Measurements from ENCODE around the gene APOL4.
"Not testable (repeated sequence)": the region's sequence is repeated elsewhere in the genome, so short reads cannot be mapped to it uniquely, and the experiment has no call there.

Gene APOL4

DNA sequence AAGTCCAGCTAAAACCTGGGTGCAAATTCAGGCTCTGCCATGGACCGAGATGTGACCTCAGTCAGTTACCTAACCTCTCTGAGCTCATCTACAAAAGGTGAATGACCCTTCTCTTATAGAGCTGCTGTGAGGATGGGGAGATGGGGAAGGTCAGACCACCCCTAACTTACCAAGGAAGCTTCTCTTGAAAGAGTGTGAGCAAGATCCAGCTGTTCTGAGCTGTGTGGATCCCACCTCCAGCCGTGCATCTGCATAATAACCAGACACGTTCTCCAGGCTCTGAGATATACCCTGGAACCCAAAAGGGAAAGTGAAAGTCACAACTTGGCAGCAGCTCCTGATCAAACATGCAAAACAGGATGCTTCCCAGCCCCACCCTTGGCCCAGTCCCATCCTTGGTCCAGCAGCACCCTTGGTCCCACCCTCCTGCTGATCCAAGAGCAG is 41.1 kb downstream of the APOL4 start, which contains the start of gene APOL3:
Gene APOL3 (minus strand): TSS at position 257 of the 444 bp plus-strand sequence. CDS start 11,700 bp downstream, outside the sequence.
- no peak for DNase-seq (ENCODE audit: extremely low read depth, low read depth)
- TF ChIP-seq, protein P1, sequence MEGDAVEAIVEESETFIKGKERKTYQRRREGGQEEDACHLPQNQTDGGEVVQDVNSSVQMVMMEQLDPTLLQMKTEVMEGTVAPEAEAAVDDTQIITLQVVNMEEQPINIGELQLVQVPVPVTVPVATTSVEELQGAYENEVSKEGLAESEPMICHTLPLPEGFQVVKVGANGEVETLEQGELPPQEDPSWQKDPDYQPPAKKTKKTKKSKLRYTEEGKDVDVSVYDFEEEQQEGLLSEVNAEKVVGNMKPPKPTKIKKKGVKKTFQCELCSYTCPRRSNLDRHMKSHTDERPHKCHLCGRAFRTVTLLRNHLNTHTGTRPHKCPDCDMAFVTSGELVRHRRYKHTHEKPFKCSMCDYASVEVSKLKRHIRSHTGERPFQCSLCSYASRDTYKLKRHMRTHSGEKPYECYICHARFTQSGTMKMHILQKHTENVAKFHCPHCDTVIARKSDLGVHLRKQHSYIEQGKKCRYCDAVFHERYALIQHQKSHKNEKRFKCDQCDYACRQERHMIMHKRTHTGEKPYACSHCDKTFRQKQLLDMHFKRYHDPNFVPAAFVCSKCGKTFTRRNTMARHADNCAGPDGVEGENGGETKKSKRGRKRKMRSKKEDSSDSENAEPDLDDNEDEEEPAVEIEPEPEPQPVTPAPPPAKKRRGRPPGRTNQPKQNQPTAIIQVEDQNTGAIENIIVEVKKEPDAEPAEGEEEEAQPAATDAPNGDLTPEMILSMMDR (IDR thresholded peaks at IDR 0.05; ENCODE audit: low read depth, low read length, missing control alignments), result no peak
- no peak within 1 kb of the TSS for H3K4me3 ChIP-seq (replicated peaks; ENCODE audit: low read depth, low read length)

DNA sequence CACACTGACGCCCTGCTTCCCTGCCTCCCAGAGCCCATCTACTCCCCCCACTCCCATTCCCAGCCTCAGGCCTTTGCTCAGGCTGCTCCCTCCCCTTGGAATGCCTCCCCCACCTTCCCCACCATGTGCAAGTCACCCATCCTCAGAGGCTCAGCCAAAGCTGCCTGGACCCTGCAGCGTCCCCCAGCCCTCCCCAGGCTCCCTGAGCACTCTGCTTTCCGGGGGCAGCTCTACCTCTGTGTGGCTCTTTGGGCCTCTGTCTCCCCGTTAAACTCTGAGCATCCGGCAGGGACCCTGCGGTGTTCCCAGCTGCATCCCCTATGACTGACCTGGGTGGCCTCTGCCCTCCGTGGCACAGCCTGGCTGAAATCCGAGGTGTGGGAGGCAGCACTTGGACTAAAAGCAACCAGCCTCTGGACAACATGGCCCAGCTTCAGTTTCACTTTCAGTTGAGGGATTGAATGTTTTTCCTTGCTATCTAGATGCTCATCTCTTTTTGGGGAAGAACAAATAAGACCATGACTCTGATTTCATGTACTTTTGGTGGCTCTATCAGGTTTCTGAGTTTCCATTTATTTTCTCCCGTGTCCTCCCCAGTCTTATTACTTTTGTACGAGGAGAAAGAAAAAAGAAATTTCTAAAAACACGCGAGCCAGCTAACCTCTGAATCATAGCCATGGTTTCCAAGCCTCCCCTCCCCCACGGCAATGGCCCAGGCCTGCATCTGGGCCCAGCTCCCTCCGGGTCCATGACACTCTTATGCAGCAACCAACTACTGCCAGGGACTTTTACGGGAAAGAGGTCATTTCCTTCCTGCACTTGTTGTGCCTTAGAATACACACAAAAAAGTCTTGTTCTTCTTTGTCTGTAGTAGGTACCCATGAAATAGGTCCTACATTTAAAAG is 44.8 kb downstream of the APOL4 start:
- peak overlapping the region; percentile 40 for H3K4me3 ChIP-seq (replicated peaks; ENCODE audit: low read depth, low read length)
- DNase-seq (ENCODE audit: extremely low read depth, low read depth), result peak; percentile 49
- TF ChIP-seq, protein P1 (IDR thresholded peaks at IDR 0.05; ENCODE audit: low read depth, low read length, missing control alignments), result no peak

DNA sequence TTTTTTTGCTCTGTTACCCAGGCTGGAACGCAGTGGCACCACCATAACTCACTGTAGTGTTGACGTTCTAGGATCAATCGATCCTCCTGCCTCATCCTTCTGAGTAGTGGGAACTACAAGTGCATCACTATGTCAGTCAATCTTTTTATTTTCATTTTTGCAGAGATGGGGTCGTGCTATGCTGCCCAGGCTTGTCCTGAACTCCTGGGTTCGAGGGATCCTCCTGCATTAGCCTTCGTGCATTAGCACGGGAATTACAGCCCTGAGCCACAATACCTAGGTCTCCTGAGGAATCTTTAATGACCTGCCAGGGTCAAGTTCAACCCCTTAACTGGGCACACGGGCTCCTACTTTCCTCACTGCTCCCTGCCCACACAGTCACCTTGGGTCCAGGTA is 45.5 kb downstream of the APOL4 start:
- H3K4me3 ChIP-seq (replicated peaks; ENCODE audit: low read depth, low read length), result peak overlapping the region; percentile 40
- TF ChIP-seq, protein P1 (IDR thresholded peaks at IDR 0.05; ENCODE audit: low read depth, low read length, missing control alignments), result no peak
- DNase-seq (ENCODE audit: extremely low read depth, low read depth), result no peak

DNA sequence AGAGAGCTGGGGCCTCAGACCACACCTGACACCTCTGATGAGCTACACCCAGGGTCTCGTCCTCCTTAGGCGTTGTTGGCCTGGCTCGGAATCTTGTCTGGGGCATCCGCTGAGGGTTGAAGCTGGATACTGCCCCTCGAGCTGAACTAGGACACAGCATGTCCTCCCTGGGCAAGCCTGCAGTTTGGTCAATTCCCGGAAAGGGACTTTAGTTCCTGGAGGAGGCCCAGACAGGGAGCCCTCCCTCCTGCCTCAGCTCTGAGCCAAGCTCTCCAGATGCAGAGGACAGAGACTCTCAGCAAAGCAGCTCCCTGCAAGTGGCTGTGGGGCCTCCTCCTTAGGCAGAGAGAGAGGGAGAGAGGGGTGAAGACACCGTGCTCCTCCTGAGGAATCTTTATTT is 45.9 kb downstream of the APOL4 start:
- H3K4me3 ChIP-seq (replicated peaks; ENCODE audit: low read depth, low read length), result no peak overlapping the region
- TF ChIP-seq, protein P1 (IDR thresholded peaks at IDR 0.05; ENCODE audit: low read depth, low read length, missing control alignments), result no peak
- DNase-seq (ENCODE audit: extremely low read depth, low read depth), result no peak

DNA sequence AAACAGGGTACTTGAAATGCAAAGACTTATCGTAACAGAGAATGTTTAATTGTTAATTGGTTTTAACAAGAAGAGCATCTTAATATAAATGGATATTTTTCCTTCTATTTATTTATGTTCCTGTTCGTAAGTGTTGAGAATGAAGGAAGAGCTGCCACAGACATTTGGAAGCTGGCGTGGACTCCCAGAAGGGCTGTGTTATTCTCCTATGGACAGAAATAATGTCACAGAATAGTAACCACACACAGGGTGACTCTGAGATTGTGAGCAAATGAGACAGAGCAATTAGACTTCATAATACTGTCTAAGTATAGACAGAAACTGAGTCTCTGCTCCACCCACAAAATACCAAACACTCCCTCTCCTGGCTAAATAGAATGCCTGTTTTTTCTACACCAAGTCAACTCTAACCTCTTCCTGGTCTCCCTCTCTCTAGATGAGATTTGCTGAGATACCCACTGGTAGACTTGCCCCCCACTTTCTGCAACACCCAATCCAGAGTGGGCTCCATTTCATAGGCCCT is 47.1 kb downstream of the APOL4 start:
- no peak for DNase-seq (ENCODE audit: extremely low read depth, low read depth)
- TF ChIP-seq, protein P1 (IDR thresholded peaks at IDR 0.05; ENCODE audit: low read depth, low read length, missing control alignments), result no peak
- H3K4me3 ChIP-seq (replicated peaks; ENCODE audit: low read depth, low read length), result no peak overlapping the region

DNA sequence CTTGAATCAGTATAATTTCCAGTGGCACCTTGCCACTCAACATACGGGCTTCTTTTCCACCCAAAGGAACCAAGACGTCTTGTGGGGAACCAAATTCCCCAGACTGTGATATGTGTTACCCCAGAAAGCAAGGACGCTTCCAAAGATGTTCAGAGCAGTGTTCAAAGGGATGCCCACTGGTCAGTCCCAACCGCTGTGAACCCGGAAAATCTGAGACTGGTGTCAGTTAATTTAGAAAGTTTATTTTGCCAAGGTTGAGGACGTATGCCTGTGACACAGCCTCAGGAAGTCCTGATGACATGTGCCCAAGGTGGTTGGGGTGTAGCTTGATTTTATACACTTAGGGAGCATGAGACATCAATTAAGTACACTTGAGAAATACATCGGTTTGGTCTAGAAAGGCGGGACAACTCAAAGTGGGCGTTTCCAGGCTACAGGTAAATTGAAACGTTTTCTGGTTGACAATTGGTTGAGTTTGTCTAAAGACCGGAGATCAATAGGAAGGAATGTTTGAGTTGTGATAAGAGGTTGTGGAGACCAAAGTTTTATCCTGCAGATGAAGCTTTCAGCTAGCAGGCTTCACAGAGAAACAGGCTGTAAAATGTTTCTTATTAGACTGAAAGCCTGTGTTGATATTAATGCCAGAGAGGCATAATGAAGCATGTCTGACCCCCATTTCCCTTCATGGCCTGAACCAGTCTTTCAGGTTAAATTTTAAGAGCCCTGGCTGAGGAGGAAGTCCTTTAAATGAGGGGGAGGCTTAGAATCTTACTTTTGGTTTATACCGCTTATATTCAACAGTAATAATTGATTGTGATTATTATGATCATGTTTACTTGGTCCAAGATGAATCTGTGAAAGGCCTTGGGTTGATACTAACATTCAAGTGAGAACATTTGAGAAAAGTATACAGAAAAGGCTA is 47.8 kb downstream of the APOL4 start:
- TF ChIP-seq, protein P1 (IDR thresholded peaks at IDR 0.05; ENCODE audit: low read depth, low read length, missing control alignments), result no peak
- DNase-seq (ENCODE audit: extremely low read depth, low read depth), result no peak
- no peak overlapping the region for H3K4me3 ChIP-seq (replicated peaks; ENCODE audit: low read depth, low read length)

DNA sequence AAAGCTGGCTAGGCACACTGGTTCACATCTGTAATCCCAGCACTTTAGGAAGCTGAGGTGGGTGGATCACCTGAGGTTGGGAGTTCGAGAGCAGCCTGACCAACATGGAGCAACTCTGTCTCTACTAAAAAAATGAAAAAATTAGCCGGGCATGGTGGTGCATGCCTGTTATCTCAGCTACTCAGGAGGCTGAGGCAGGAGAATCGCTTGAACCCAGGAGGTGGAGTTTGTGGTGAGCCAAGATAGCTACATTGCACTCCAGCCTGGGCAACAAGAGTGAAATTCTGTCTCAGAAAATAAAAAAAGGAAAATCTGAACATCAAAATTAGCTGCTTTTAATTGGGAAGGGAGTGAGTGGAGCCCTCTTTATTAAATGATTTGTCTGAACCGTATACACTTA is 48.8 kb downstream of the APOL4 start:
- not testable (repeated sequence) for H3K4me3 ChIP-seq (replicated peaks; ENCODE audit: low read depth, low read length); DNase-seq (ENCODE audit: extremely low read depth, low read depth)

Data from HFF-Myc (cell line).